ENCODE measurements around the gene SPACA6. TPM values are rescaled to one million over a fixed set of nuclear protein-coding genes. Genes with fewer than 3 reads are reported as not detected.
A peak's percentile ranks its signal among the peaks of the same experiment; 100 is the strongest.

The SPACA6 gene
- polyA plus RNA-seq, 4 donors = 4.1 to 6.6 TPM; not detected in 2

- DNase-seq (no peak), FAIRE-seq (no peak)
- Histone ChIP-seq H3K27ac (ENCODE audit: low read depth in 1 of 3, low read length in 2 of 3) (no peak overlapping the region), H3K4me3 (ENCODE audit: low read depth in 1 of 3, low read length in 3 of 3) (no peak overlapping the region), H3K9me3 (ENCODE audit: control insufficient read depth in 2 of 2, insufficient read depth in 1 of 2, low read depth in 1 of 2, low read length in 1 of 2) (peaks cover 0 to 2% of the 10 kb centered on the region in 2 donors), H3K27me3 (ENCODE audit: control insufficient read depth in 3 of 3, insufficient read depth in 3 of 3, low read length in 3 of 3) (no peaks in the 10 kb centered on the region), H3K36me3 (ENCODE audit: control insufficient read depth in 3 of 3, insufficient read depth in 2 of 3, low read depth in 1 of 3, low read length in 3 of 3) (peaks cover 0 to 27% (median 0%) of the 10 kb centered on the region in 3 donors), H3K4me1 (ENCODE audit: control insufficient read depth in 3 of 3, insufficient read depth in 2 of 3, low read depth in 1 of 3, low read length in 2 of 3) (peaks cover 0 to 25% (median 11%) of the 10 kb centered on the region in 3 donors)
- whole genome bisulfite sequencing, 3 donors = 98 to 99% (median 99%) methylated on average over 4 of the region's 4 CpGs
These were observed 13.2 kb downstream of the SPACA6 start for GRCh38 chr19:51706296-51706695.

- DNase-seq = no peak
- Histone ChIP-seq H3K27me3 (ENCODE audit: control insufficient read depth in 3 of 3, insufficient read depth in 3 of 3, low read length in 3 of 3) (no peaks in the 10 kb centered on the region), H3K27ac (ENCODE audit: low read depth in 1 of 3, low read length in 2 of 3) (no peak overlapping the region), H3K4me1 (ENCODE audit: control insufficient read depth in 3 of 3, insufficient read depth in 2 of 3, low read depth in 1 of 3, low read length in 2 of 3) (peaks cover 0 to 19% (median 11%) of the 10 kb centered on the region in 3 donors), H3K36me3 (ENCODE audit: control insufficient read depth in 3 of 3, insufficient read depth in 2 of 3, low read depth in 1 of 3, low read length in 3 of 3) (peaks cover 0 to 22% (median 0%) of the 10 kb centered on the region in 3 donors), H3K9me3 (ENCODE audit: control insufficient read depth in 2 of 2, insufficient read depth in 1 of 2, low read depth in 1 of 2, low read length in 1 of 2) (peaks cover 0 to 2% of the 10 kb centered on the region in 2 donors), H3K4me3 (ENCODE audit: low read depth in 1 of 3, low read length in 3 of 3) (no peak overlapping the region)
- 93 to 99% (median 98%) methylated on average over 3 of the region's 3 CpGs for WGBS, 3 donors
- no peak for FAIRE-seq
These were observed 13.8 kb downstream of the SPACA6 start for GRCh38 chr19:51706885-51707284.

GRCh38 chr19:51708811-51709210, 15.7 kb downstream of the SPACA6 start:
- DNase-seq (no peak), FAIRE-seq (no peak)
- H3K9me3 ChIP-seq (ENCODE audit: control insufficient read depth in 2 of 2, insufficient read depth in 1 of 2, low read depth in 1 of 2, low read length in 1 of 2) = no peaks in the 10 kb centered on the region
- WGBS, 3 donors = 74 to 88% (median 81%) methylated on average over 4 of the region's 4 CpGs
- no peak overlapping the region for H3K4me3 ChIP-seq (ENCODE audit: low read depth in 1 of 3, low read length in 3 of 3)
- H3K27me3 ChIP-seq (ENCODE audit: control insufficient read depth in 3 of 3, insufficient read depth in 3 of 3, low read length in 3 of 3) = no peaks in the 10 kb centered on the region
- peaks cover 0 to 7% (median 4%) of the 10 kb centered on the region in 3 donors for H3K4me1 ChIP-seq (ENCODE audit: control insufficient read depth in 3 of 3, insufficient read depth in 2 of 3, low read depth in 1 of 3, low read length in 2 of 3)
- no peak overlapping the region for H3K27ac ChIP-seq (ENCODE audit: low read depth in 1 of 3, low read length in 2 of 3)
- peaks cover 0 to 19% (median 0%) of the 10 kb centered on the region in 3 donors for H3K36me3 ChIP-seq (ENCODE audit: control insufficient read depth in 3 of 3, insufficient read depth in 2 of 3, low read depth in 1 of 3, low read length in 3 of 3)

- peaks cover 0 to 7% (median 3%) of the 10 kb centered on the region in 3 donors for H3K4me1 ChIP-seq (ENCODE audit: control insufficient read depth in 3 of 3, insufficient read depth in 2 of 3, low read depth in 1 of 3, low read length in 2 of 3)
- H3K27ac ChIP-seq (ENCODE audit: low read depth in 1 of 3, low read length in 2 of 3) = no peak overlapping the region
- WGBS, 3 donors = 71 to 89% (median 79%) methylated on average over 6 of the region's 6 CpGs
- FAIRE-seq (no peak), DNase-seq (no peak)
- H3K36me3 ChIP-seq (ENCODE audit: control insufficient read depth in 3 of 3, insufficient read depth in 2 of 3, low read depth in 1 of 3, low read length in 3 of 3) = peaks cover 0 to 19% (median 0%) of the 10 kb centered on the region in 3 donors
- no peaks in the 10 kb centered on the region for H3K27me3 ChIP-seq (ENCODE audit: control insufficient read depth in 3 of 3, insufficient read depth in 3 of 3, low read length in 3 of 3)
- no peak overlapping the region for H3K4me3 ChIP-seq (ENCODE audit: low read depth in 1 of 3, low read length in 3 of 3)
- H3K9me3 ChIP-seq (ENCODE audit: control insufficient read depth in 2 of 2, insufficient read depth in 1 of 2, low read depth in 1 of 2, low read length in 1 of 2) = no peaks in the 10 kb centered on the region
These were observed 16.4 kb downstream of the SPACA6 start for GRCh38 chr19:51709575-51709974.

GRCh38 chr19:51710163-51710562, 17.0 kb downstream of the SPACA6 start:
- FAIRE-seq (no peak), DNase-seq (no peak)
- Histone ChIP-seq H3K27ac (ENCODE audit: low read depth in 1 of 3, low read length in 2 of 3) (no peak overlapping the region), H3K36me3 (ENCODE audit: control insufficient read depth in 3 of 3, insufficient read depth in 2 of 3, low read depth in 1 of 3, low read length in 3 of 3) (peaks cover 0 to 16% (median 0%) of the 10 kb centered on the region in 3 donors), H3K4me3 (ENCODE audit: low read depth in 1 of 3, low read length in 3 of 3) (no peak overlapping the region), H3K4me1 (ENCODE audit: control insufficient read depth in 3 of 3, insufficient read depth in 2 of 3, low read depth in 1 of 3, low read length in 2 of 3) (peaks cover 0 to 2% (median 0%) of the 10 kb centered on the region in 3 donors), H3K27me3 (ENCODE audit: control insufficient read depth in 3 of 3, insufficient read depth in 3 of 3, low read length in 3 of 3) (no peaks in the 10 kb centered on the region), H3K9me3 (ENCODE audit: control insufficient read depth in 2 of 2, insufficient read depth in 1 of 2, low read depth in 1 of 2, low read length in 1 of 2) (no peaks in the 10 kb centered on the region)
- WGBS, 3 donors = 48 to 68% (median 56%) methylated on average over 2 of the region's 2 CpGs

GRCh38 chr19:51711702-51712101, 18.6 kb downstream of the SPACA6 start:
- Histone ChIP-seq H3K9me3 (ENCODE audit: control insufficient read depth in 2 of 2, insufficient read depth in 1 of 2, low read depth in 1 of 2, low read length in 1 of 2) (no peaks in the 10 kb centered on the region), H3K36me3 (ENCODE audit: control insufficient read depth in 3 of 3, insufficient read depth in 2 of 3, low read depth in 1 of 3, low read length in 3 of 3) (peaks cover 0 to 7% (median 0%) of the 10 kb centered on the region in 3 donors), H3K27me3 (ENCODE audit: control insufficient read depth in 3 of 3, insufficient read depth in 3 of 3, low read length in 3 of 3) (peaks cover 0 to 2% (median 1%) of the 10 kb centered on the region in 3 donors), H3K4me3 (ENCODE audit: low read depth in 1 of 3, low read length in 3 of 3) (no peak overlapping the region), H3K4me1 (ENCODE audit: control insufficient read depth in 3 of 3, insufficient read depth in 2 of 3, low read depth in 1 of 3, low read length in 2 of 3) (no peaks in the 10 kb centered on the region), H3K27ac (ENCODE audit: low read depth in 1 of 3, low read length in 2 of 3) (no peak overlapping the region)
- WGBS, 3 donors = 78 to 93% (median 80%) methylated on average over 1 of the region's 1 CpG
- FAIRE-seq (no peak), DNase-seq (no peak)

GRCh38 chr19:51712461-51713081, 19.4 kb downstream of the SPACA6 start:
- Histone ChIP-seq H3K4me3 (ENCODE audit: low read depth in 1 of 3, low read length in 3 of 3) (no peak overlapping the region), H3K36me3 (ENCODE audit: control insufficient read depth in 3 of 3, insufficient read depth in 2 of 3, low read depth in 1 of 3, low read length in 3 of 3) (peaks cover 0 to 3% (median 0%) of the 10 kb centered on the region in 3 donors), H3K27ac (ENCODE audit: low read depth in 1 of 3, low read length in 2 of 3) (no peak overlapping the region), H3K27me3 (ENCODE audit: control insufficient read depth in 3 of 3, insufficient read depth in 3 of 3, low read length in 3 of 3) (peaks cover 0 to 5% (median 2%) of the 10 kb centered on the region in 3 donors), H3K9me3 (ENCODE audit: control insufficient read depth in 2 of 2, insufficient read depth in 1 of 2, low read depth in 1 of 2, low read length in 1 of 2) (no peaks in the 10 kb centered on the region), H3K4me1 (ENCODE audit: control insufficient read depth in 3 of 3, insufficient read depth in 2 of 3, low read depth in 1 of 3, low read length in 2 of 3) (no peaks in the 10 kb centered on the region)
- FAIRE-seq = no peak
- 38 to 41% (median 38%) methylated on average over 9 of the region's 9 CpGs for WGBS, 3 donors
- DNase-seq = peak; percentile 19 to 41

- no peak overlapping the region for H3K27ac ChIP-seq (ENCODE audit: low read depth in 1 of 3, low read length in 2 of 3)
- whole genome bisulfite sequencing, 3 donors = 93 to 95% (median 94%) methylated on average over 67 to 74 of the region's 74 CpGs
- H3K4me3 ChIP-seq (ENCODE audit: low read depth in 1 of 3, low read length in 3 of 3) = no peak overlapping the region
- H3K9me3 ChIP-seq (ENCODE audit: control insufficient read depth in 2 of 2, insufficient read depth in 1 of 2, low read depth in 1 of 2, low read length in 1 of 2) = no peaks in the 10 kb centered on the region
- FAIRE-seq = no peak
- no peaks in the 10 kb centered on the region for H3K36me3 ChIP-seq (ENCODE audit: control insufficient read depth in 3 of 3, insufficient read depth in 2 of 3, low read depth in 1 of 3, low read length in 3 of 3)
- H3K4me1 ChIP-seq (ENCODE audit: control insufficient read depth in 3 of 3, insufficient read depth in 2 of 3, low read depth in 1 of 3, low read length in 2 of 3) = no peaks in the 10 kb centered on the region
- H3K27me3 ChIP-seq (ENCODE audit: control insufficient read depth in 3 of 3, insufficient read depth in 3 of 3, low read length in 3 of 3) = peaks cover 0 to 6% (median 2%) of the 10 kb centered on the region in 3 donors
- DNase-seq = no peak
These were observed 20.5 kb downstream of the SPACA6 start for GRCh38 chr19:51713319-51714285.
